GM10248 (cell line): ENCODE results near the gene GRIK2.

Source experiments
- CTCF ChIA-PET: fragments of 300-600 bp; sonication (Branson Sonifier 250); formaldehyde crosslinking; extraction: SDS; loops from one replicate; lab custom pipeline; 2021; ENCODE audit warnings: antibody characterized with exemption; lab: Yijun Ruan, JAX
- POLR2A ChIA-PET: fragments of 350-650 bp; sonication (Branson Sonifier 250); formaldehyde crosslinking; extraction: SDS; loops from one replicate; lab custom pipeline; 2020; ENCODE audit warnings: antibody characterized with exemption; lab: Yijun Ruan, JAX
- DNase-seq: peaks from one replicate; pipeline ENCODE4 v3.0.0; 2012; ENCODE audit errors: extremely low spot score
- TF ChIP-seq, protein P1 (sequence below): IDR thresholded peaks from 2 replicates; pipeline ENCODE4 v1.5.1; 2012; ENCODE audit warnings: mild to moderate bottlenecking, low read depth; ENCODE audit errors: extremely low read depth, missing control alignments, control extremely low read depth

Gene GRIK2

DNA sequence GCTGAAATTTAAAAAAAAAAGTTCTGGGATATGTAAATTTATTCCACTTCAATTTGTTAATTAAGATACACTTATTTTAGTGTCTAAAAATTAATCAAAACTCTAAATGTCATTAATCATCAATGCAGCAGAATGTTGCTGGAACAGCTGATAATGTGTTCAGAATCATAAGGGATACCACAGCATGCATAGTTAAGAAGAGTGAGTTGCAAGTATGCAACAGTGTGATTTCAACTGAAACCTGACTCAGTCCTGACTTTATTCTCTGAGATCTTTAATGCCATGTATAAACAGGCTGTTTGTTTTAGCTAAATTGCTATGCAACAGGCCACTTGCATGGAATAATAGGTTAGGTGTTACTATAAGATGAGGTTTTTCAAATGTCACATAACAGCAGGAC is 1.4 kb downstream of the GRIK2 start:
- TF ChIP-seq, protein P1, sequence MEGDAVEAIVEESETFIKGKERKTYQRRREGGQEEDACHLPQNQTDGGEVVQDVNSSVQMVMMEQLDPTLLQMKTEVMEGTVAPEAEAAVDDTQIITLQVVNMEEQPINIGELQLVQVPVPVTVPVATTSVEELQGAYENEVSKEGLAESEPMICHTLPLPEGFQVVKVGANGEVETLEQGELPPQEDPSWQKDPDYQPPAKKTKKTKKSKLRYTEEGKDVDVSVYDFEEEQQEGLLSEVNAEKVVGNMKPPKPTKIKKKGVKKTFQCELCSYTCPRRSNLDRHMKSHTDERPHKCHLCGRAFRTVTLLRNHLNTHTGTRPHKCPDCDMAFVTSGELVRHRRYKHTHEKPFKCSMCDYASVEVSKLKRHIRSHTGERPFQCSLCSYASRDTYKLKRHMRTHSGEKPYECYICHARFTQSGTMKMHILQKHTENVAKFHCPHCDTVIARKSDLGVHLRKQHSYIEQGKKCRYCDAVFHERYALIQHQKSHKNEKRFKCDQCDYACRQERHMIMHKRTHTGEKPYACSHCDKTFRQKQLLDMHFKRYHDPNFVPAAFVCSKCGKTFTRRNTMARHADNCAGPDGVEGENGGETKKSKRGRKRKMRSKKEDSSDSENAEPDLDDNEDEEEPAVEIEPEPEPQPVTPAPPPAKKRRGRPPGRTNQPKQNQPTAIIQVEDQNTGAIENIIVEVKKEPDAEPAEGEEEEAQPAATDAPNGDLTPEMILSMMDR: no peak
- ChIA-PET CTCF (interaction anchor here (1.1 kb wide), 1 partner anchor 13 kb away, joined by 4 read pairs; no protein-coding TSS in a partner anchor), POLR2A (no interaction called here)
- no peak for DNase-seq

DNA sequence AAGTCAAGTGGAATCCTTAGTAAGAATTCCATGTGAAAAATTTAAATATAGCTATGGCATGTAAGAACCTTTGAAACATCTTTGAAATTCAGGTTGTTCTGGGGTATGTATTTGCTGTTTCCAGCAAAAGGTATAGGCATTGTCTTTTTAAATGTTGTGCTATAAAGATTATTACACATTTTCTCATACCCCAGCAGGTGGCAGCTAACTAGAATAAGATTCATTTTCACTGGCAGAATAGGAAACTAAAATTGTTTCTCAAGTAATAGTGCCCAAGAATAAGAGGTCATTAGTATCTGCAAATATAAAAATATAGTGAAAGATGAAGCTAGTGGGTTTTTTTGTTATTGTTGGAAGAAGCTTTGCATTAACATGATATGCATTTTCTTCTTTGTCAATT is 1.8 kb downstream of the GRIK2 start:
- TF ChIP-seq, protein P1: no peak
- ChIA-PET CTCF (no interaction called here), POLR2A (no interaction called here)
- no peak for DNase-seq

DNA sequence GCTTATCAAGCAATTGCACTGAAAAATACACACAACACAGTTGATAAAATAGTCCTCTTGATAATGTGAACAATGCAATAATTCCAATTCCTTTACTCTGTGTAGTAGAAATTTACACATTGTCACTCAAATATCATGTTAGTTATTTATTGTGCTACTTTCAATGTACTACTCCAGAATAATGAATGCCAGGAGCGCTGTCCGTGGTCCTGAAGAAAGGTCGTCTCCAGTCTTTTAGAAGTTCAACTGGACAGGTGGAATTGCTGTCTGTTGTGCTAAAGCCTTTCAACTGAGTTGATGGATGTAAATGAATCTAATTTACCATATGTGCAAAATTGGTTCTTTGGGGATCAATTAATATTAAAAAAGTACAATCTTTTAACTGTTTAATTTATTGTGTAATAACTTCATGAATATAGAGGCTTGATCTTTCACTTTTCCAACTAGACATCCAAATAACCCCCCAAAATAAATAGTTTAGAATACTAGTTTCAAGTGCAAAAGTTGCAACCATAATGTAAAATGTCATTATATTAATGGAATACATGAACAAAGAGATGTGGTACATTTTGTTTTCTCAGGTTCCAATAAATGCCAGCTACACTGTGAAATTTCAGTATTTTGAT is 3.2 kb downstream of the GRIK2 start:
- POLR2A ChIA-PET: no interaction called here
- TF ChIP-seq, protein P1: no peak
- DNase-seq: peak; percentile 34
- CTCF ChIA-PET: no interaction called here

DNA sequence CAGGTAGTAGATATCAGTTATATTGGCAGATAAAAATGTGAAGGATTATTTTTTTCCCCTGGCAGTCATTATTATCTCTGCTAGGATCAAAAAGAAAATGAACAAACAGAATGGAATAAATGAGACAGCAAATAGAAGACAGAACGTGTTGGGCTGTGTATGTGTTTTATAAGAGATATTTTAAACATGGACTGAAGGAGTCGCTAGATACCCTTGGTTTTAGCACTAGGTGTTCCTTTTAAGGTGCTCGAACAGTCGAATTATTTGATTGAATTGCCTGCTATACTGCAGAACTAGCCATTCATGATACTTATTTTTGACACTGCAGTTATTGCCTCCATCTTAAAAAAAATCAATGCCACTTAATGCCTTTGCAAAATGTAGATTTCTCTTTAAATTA is 3.7 kb downstream of the GRIK2 start:
- POLR2A ChIA-PET: no interaction called here
- TF ChIP-seq, protein P1: no peak

DNA sequence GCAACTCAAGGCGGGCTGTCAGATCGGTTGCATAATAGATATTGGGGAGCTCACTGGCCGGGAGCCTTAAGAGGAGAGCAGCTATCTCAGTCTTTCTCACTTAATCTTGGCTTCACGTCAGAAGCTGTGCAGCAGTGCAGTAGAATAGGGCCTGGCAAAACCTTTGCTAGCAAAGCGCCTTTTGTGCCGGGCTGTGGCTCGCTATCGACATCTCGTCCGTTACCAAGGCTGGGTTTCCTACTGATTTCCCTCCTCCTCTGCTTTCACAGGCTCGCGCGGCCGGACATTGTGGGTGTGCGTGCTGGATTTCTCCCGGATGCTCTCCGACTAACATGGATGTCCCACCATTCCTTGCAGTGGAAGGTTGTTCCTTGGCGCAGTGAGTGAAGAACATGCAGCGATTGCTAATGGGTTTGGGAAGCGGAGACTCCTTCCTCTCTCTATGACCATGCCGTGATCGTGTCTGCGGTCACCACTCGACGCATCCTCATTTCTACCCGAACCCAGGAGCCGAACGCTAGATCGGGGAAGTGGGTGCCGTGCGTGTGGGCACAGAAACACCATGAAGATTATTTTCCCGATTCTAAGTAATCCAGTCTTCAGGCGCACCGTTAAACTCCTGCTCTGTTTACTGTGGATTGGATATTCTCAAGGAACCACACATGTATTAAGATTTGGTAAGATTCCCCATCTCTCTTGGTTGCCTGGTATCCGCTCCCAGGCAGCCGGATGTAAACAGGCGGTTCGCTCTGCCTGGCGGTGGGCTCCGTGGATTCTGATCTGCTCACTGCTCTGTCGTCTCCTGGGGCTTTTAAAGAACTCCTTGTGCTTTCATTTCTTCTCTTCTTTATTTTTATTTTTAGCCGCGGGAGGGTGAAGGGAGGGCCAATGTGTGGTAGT is 5.5 kb downstream of the GRIK2 start:
- ChIA-PET CTCF (no interaction called here), POLR2A (no interaction called here)
- no peak for DNase-seq
- TF ChIP-seq, protein P1: no peak

More for the DNA sequence above, 3.7 kb downstream of the GRIK2 start:
- CTCF ChIA-PET: no interaction called here
- no peak for DNase-seq

DNA sequence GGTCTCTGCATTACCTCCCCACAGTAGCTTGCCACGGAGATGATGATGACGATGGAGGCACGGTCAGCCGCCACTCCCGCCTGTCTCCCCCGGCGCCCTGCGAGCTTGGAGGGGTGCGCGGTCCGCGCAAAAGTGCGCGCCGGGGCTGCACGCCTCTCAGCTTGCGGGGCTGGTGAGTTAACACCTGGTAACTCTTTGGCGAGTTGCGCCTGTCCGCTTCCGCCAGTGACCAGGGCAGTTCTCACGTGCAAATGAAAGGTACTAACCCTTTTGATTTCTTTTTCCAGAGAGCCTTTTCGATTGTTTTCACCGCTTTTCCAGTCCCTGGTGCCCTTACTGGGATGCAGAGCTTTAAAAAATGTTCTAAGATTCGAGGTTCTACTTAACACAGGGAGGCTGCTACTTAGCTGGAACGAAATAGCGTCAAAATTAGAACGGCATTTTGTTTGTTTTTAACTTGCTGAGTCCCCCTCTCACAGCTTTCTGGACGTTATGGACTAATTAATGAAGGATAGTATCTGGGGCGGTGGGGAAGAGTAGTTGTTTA is 6.2 kb downstream of the GRIK2 start:
- TF ChIP-seq, protein P1: no peak
- no peak for DNase-seq
- CTCF ChIA-PET: no interaction called here
- POLR2A ChIA-PET: no interaction called here
